ENCODE results near the gene MRNIP.

DNA sequence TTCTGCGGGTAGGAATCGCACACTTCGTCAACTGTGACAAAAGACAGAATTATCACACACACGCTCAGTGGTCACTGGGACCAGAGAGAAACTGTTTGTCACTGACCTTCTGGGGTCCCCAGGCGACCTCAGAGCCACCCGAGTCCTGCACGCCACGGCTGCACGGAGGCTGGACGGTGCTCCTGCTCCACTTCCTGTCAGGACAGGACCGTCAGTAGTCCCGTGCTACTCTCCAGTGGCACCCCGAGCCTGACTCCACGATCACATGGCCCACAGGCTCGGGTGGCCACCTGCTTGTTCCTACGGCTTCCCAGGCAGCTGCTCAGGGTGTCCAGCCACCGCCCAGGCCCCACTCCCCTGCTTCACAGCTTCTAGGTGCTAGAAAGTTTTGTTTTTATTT, 17.9 kb downstream of the MRNIP start:
- TF ChIP-seq, protein P1, sequence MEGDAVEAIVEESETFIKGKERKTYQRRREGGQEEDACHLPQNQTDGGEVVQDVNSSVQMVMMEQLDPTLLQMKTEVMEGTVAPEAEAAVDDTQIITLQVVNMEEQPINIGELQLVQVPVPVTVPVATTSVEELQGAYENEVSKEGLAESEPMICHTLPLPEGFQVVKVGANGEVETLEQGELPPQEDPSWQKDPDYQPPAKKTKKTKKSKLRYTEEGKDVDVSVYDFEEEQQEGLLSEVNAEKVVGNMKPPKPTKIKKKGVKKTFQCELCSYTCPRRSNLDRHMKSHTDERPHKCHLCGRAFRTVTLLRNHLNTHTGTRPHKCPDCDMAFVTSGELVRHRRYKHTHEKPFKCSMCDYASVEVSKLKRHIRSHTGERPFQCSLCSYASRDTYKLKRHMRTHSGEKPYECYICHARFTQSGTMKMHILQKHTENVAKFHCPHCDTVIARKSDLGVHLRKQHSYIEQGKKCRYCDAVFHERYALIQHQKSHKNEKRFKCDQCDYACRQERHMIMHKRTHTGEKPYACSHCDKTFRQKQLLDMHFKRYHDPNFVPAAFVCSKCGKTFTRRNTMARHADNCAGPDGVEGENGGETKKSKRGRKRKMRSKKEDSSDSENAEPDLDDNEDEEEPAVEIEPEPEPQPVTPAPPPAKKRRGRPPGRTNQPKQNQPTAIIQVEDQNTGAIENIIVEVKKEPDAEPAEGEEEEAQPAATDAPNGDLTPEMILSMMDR (IDR thresholded peaks at IDR 0.05) = no peak
- no peak for TF ChIP-seq POLR2A (IDR thresholded peaks at IDR 0.05)
